Mesendoderm (in vitro differentiated cells): ENCODE results near the gene STAG2.

Experiments used
- DNase-seq: peaks from one replicate; pipeline ENCODE4 v3.0.0; 2013
- H2AK5ac ChIP-seq: 2 replicates; pipeline ENCODE4 v1.6.1; 2013; ENCODE audit warnings: low read length, inconsistent platforms
- H2BK120ac ChIP-seq: 2 replicates; pipeline ENCODE4 v1.6.1; 2013; ENCODE audit warnings: low read depth, mild to moderate bottlenecking, low read length, moderate library complexity, mixed read lengths
- H2BK15ac ChIP-seq: replicated peaks from 2 replicates; pipeline ENCODE4 v1.6.1; 2013; ENCODE audit warnings: low read depth, mild to moderate bottlenecking, moderate library complexity
- H2BK5ac ChIP-seq: 2 replicates; pipeline ENCODE4 v1.6.1; 2013; ENCODE audit warnings: low read length, inconsistent platforms
- H3K18ac ChIP-seq: 2 replicates; pipeline ENCODE4 v1.6.1; 2013; ENCODE audit warnings: mild to moderate bottlenecking, low read length, mixed read lengths
- H3K23ac ChIP-seq: one replicate; pipeline ENCODE4 v1.6.1; 2013; ENCODE audit warnings: low read length
- H3K27ac ChIP-seq: 2 replicates; pipeline ENCODE4 v1.5.1; 2013; ENCODE audit warnings: low read depth, mild to moderate bottlenecking, inconsistent platforms, low read length, moderate library complexity
- H3K27me3 ChIP-seq: 2 replicates; pipeline ENCODE4 v1.6.1; 2013; ENCODE audit warnings: low read length, control low read depth, mild to moderate bottlenecking, inconsistent platforms; ENCODE audit not compliant: insufficient read depth, poor library complexity
- H3K36me3 ChIP-seq: 2 replicates; pipeline ENCODE4 v1.6.1; 2013; ENCODE audit warnings: low read length, inconsistent platforms; ENCODE audit not compliant: control insufficient read depth, insufficient read depth
- H3K4ac ChIP-seq: one replicate; pipeline ENCODE4 v1.6.1; 2013; ENCODE audit warnings: low read depth, mild to moderate bottlenecking, low read length, moderate library complexity
- H3K4me1 ChIP-seq: 2 replicates; pipeline ENCODE4 v1.6.1; 2013; ENCODE audit warnings: low read depth, low read length, inconsistent platforms; ENCODE audit not compliant: control insufficient read depth
- H3K4me2 ChIP-seq: 2 replicates; pipeline ENCODE4 v1.6.1; 2013; ENCODE audit warnings: low read length
- H3K4me3 ChIP-seq: 2 replicates; pipeline ENCODE4 v1.5.1; 2013; ENCODE audit warnings: mild to moderate bottlenecking, low read length
- H3K56ac ChIP-seq: one replicate; pipeline ENCODE4 v1.6.1; 2013; ENCODE audit warnings: low read length
- H3K79me1 ChIP-seq: 2 replicates; pipeline ENCODE4 v1.6.1; 2013; ENCODE audit warnings: low read length, inconsistent platforms
- H3K79me2 ChIP-seq: 2 replicates; pipeline ENCODE4 v1.6.1; 2013; ENCODE audit warnings: mild to moderate bottlenecking, low read length; ENCODE audit not compliant: control insufficient read depth, insufficient read depth
- H3K9ac ChIP-seq: 2 replicates; pipeline ENCODE4 v1.6.1; 2013; ENCODE audit warnings: low read length, inconsistent platforms
- H4K5ac ChIP-seq: one replicate; pipeline ENCODE4 v1.6.1; 2013; ENCODE audit warnings: low read length
- H4K8ac ChIP-seq: one replicate; pipeline ENCODE4 v1.6.1; 2013; ENCODE audit warnings: low read depth, mild to moderate bottlenecking, control low read depth, low read length, moderate library complexity
- WGBS: extraction: QIAGEN DNeasy Blood & Tissue Kit; methylation state at CpG from one replicate; pipeline ENCODE4 v1.1.7; 2013; ENCODE audit warnings: low lambda C conversion rate, missing lambda C conversion rate; ENCODE audit not compliant: insufficient coverage; ENCODE audit errors: extremely low coverage; 5-methylcytosine and 5-hydroxymethylcytosine counted together

Gene STAG2

DNA sequence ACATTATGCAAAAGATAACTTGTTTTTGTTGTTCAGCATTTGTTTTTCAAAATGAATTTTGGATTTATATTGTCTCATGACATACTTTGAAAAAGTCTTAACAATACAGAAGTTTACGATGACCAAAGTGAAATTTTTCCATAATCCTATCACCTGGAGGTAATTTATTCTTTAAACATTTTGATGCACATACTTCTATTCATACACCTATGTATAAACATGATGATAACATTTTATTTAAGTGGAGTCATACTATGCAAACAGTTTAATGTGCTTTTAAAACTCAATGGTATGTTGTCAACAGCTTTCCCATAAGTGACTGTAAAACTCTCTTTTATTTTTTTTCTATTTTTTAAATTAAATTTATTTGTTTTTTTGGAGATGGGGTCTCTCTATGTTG lies 65.0 kb downstream of the STAG2 start:
- Histone ChIP-seq H2BK5ac (no peak overlapping the region), H3K56ac (no peak overlapping the region), H3K9ac (no peak overlapping the region), H3K18ac (no peak overlapping the region), H2BK120ac (no peak overlapping the region), H3K4me3 (no peak overlapping the region), H4K8ac (no peak overlapping the region), H3K27me3 (no peaks in the 10 kb centered on the region), H3K27ac (no peak overlapping the region), H3K79me1 (no peaks in the 10 kb centered on the region), H3K79me2 (no peaks in the 10 kb centered on the region), H3K4ac (no peak overlapping the region), H2AK5ac (no peak overlapping the region), H3K36me3 (no peaks in the 10 kb centered on the region), H4K5ac (no peak overlapping the region), H3K4me2 (no peak overlapping the region), H3K23ac (no peak overlapping the region), H2BK15ac (no peak overlapping the region), H3K4me1 (no peaks in the 10 kb centered on the region)
- no peak for DNase-seq
- WGBS = no CpG with 5 or more reads among the region's 1 CpG

DNA sequence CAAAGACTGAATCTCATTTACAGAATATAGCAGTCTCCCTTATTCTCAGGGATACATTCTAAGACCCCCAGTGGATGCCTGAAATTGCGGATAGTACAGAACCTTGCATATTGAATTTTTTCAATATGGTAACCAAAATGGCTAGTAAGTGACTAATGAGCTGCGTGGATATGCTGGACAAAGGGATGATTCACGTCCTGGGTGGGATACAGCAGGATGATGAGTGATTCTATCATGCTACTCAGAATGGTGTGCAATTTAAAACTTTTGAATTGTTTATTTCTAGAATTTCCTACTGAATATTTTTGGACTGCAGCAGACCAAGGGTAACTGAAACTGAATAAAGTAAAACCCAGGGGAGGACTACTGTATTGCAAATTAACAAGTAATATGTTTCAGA lies 66.7 kb downstream of the STAG2 start:
- no peak overlapping the region for H3K4me2 ChIP-seq
- no peak for DNase-seq
- no peak overlapping the region for H4K5ac ChIP-seq
- no peak overlapping the region for H3K9ac ChIP-seq
- no peak overlapping the region for H4K8ac ChIP-seq
- no CpG with 5 or more reads among the region's 3 CpGs for WGBS
- no peak overlapping the region for H3K56ac ChIP-seq
- H3K27ac ChIP-seq = no peak overlapping the region
- no peak overlapping the region for H3K4ac ChIP-seq
- no peak overlapping the region for H2BK5ac ChIP-seq
- no peak overlapping the region for H2BK120ac ChIP-seq
- H3K27me3 ChIP-seq = no peaks in the 10 kb centered on the region
- no peaks in the 10 kb centered on the region for H3K36me3 ChIP-seq
- H3K18ac ChIP-seq = no peak overlapping the region
- no peak overlapping the region for H3K23ac ChIP-seq
- H3K79me1 ChIP-seq = no peaks in the 10 kb centered on the region
- H2AK5ac ChIP-seq = no peak overlapping the region
- H3K79me2 ChIP-seq = no peaks in the 10 kb centered on the region
- no peak overlapping the region for H3K4me3 ChIP-seq
- no peaks in the 10 kb centered on the region for H3K4me1 ChIP-seq
- no peak overlapping the region for H2BK15ac ChIP-seq

DNA sequence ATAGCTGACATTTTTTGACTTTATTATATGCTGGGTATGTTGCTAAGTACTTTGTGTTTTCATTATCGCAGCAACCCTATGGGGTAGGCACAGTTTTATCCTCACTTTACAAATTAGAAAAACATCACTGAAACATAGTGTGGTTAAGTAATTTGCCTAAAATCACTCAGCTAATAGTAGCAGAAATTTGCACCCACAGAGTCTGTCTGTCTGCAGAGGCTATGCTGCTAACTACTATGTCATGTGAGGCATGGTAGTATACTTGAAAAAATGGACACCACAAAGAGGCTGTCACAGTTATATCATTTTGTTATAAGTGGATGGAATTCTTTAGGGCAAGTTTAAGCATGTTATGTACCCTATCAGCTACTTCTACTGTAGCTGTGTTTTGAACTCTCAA lies 69.0 kb downstream of the STAG2 start:
- Histone ChIP-seq H3K4me3 (no peak overlapping the region), H3K56ac (no peak overlapping the region), H2AK5ac (no peak overlapping the region), H4K8ac (no peak overlapping the region), H3K79me1 (no peaks in the 10 kb centered on the region), H3K18ac (no peak overlapping the region), H3K27ac (no peak overlapping the region), H3K79me2 (peaks cover under 1% of the 10 kb centered on the region), H3K4ac (no peak overlapping the region), H3K4me2 (no peak overlapping the region), H3K36me3 (no peaks in the 10 kb centered on the region), H3K9ac (no peak overlapping the region), H3K23ac (no peak overlapping the region), H2BK15ac (no peak overlapping the region), H4K5ac (no peak overlapping the region), H3K27me3 (no peaks in the 10 kb centered on the region), H2BK5ac (no peak overlapping the region), H2BK120ac (no peak overlapping the region), H3K4me1 (no peaks in the 10 kb centered on the region)
- WGBS = no CpG with 5 or more reads among the region's 1 CpG
- no peak for DNase-seq

- Histone ChIP-seq H3K23ac (no peak overlapping the region), H3K36me3 (no peaks in the 10 kb centered on the region), H2BK120ac (no peak overlapping the region), H4K5ac (no peak overlapping the region), H2BK15ac (no peak overlapping the region), H3K79me2 (peaks cover 2% of the 10 kb centered on the region), H2BK5ac (no peak overlapping the region), H3K9ac (no peak overlapping the region), H2AK5ac (no peak overlapping the region), H3K4me2 (no peak overlapping the region), H3K18ac (no peak overlapping the region), H3K4me1 (no peaks in the 10 kb centered on the region), H4K8ac (no peak overlapping the region), H3K56ac (no peak overlapping the region), H3K79me1 (no peaks in the 10 kb centered on the region), H3K4ac (no peak overlapping the region), H3K27ac (no peak overlapping the region), H3K27me3 (no peaks in the 10 kb centered on the region), H3K4me3 (no peak overlapping the region)
- no CpG with 5 or more reads among the region's 1 CpG for WGBS
- DNase-seq = no peak
Measured at GRCh38 chrX:124033821-124034220, 72.3 kb downstream of the STAG2 start.

GRCh38 chrX:124035657-124036056 lies 74.2 kb downstream of the STAG2 start:
- no peaks in the 10 kb centered on the region for H3K36me3 ChIP-seq
- H3K4me2 ChIP-seq = no peak overlapping the region
- H3K79me2 ChIP-seq = peaks cover 2% of the 10 kb centered on the region
- H3K9ac ChIP-seq = no peak overlapping the region
- no peak overlapping the region for H2BK5ac ChIP-seq
- H3K4ac ChIP-seq = no peak overlapping the region
- no peak overlapping the region for H3K18ac ChIP-seq
- H3K23ac ChIP-seq = no peak overlapping the region
- H3K79me1 ChIP-seq = no peaks in the 10 kb centered on the region
- H3K56ac ChIP-seq = no peak overlapping the region
- no peak overlapping the region for H3K4me3 ChIP-seq
- H3K27me3 ChIP-seq = no peaks in the 10 kb centered on the region
- no peak overlapping the region for H3K27ac ChIP-seq
- no peak overlapping the region for H2AK5ac ChIP-seq
- H4K8ac ChIP-seq = no peak overlapping the region
- no peak overlapping the region for H2BK15ac ChIP-seq
- DNase-seq = no peak
- no peak overlapping the region for H4K5ac ChIP-seq
- no peaks in the 10 kb centered on the region for H3K4me1 ChIP-seq
- no peak overlapping the region for H2BK120ac ChIP-seq
- no CpG with 5 or more reads among the region's 2 CpGs for WGBS

DNA sequence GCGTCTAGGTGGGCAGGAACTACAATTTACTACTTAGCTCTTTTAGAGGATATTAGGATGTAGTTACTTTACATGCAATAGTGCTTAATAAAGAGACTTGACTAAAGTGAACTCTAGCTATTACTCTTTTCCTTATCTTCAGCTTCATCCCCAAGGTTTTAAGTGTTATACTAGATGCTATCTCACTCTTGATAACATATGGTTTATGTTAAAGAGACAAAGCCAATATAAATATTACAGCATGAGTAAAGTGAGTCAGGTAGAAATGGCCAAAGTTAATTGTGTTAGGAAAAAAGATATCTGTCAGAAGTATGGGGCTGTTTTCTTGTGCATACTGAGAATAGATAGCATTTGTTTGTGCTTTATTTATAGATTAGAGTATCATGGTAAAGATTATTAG lies 80.5 kb downstream of the STAG2 start:
- no peak overlapping the region for H3K4me3 ChIP-seq
- H3K79me2 ChIP-seq = no peaks in the 10 kb centered on the region
- no peak overlapping the region for H4K8ac ChIP-seq
- H3K23ac ChIP-seq = no peak overlapping the region
- H3K4ac ChIP-seq = no peak overlapping the region
- no peak overlapping the region for H2BK120ac ChIP-seq
- no CpG with 5 or more reads among the region's 1 CpG for WGBS
- H3K27ac ChIP-seq = no peak overlapping the region
- no peak overlapping the region for H3K4me2 ChIP-seq
- H3K36me3 ChIP-seq = no peaks in the 10 kb centered on the region
- no peak overlapping the region for H2BK15ac ChIP-seq
- no peak overlapping the region for H2BK5ac ChIP-seq
- no peaks in the 10 kb centered on the region for H3K79me1 ChIP-seq
- no peaks in the 10 kb centered on the region for H3K4me1 ChIP-seq
- no peak overlapping the region for H3K18ac ChIP-seq
- H4K5ac ChIP-seq = no peak overlapping the region
- H2AK5ac ChIP-seq = no peak overlapping the region
- H3K56ac ChIP-seq = no peak overlapping the region
- no peak for DNase-seq
- no peak overlapping the region for H3K9ac ChIP-seq
- no peaks in the 10 kb centered on the region for H3K27me3 ChIP-seq
